ENCODE data around the gene ZDHHC14.

ZDHHC14 gene

GRCh38 chr6:157346373-157346772 is 34.6 kb upstream of the ZDHHC14 start:
- Histone ChIP-seq H3K4me3 (IDR thresholded peaks at IDR 0.05; ENCODE audit: insufficient read depth, low read depth, low read length) (no peak overlapping the region), H3K27ac (no peak overlapping the region), H3K4me1 (ENCODE audit: low read depth, poor library complexity, severe bottlenecking) (no peaks in the 10 kb centered on the region), H3K9ac (no peak overlapping the region), H3K79me2 (ENCODE audit: insufficient read depth, low read depth) (no peaks in the 10 kb centered on the region), H3K4me2 (no peak overlapping the region), H3K27me3 (ENCODE audit: insufficient read depth, low read depth) (no peaks in the 10 kb centered on the region), H2AFZ (ENCODE audit: low read depth) (no peak overlapping the region), H3K36me3 (ENCODE audit: insufficient read depth) (no peaks in the 10 kb centered on the region), H4K20me1 (ENCODE audit: insufficient read depth) (no peaks in the 10 kb centered on the region)
- TF ChIP-seq CTCF (conservative IDR thresholded peaks at IDR 0.05; ENCODE audit: low read depth, low read length) = no peak

- Histone ChIP-seq H3K27ac (no peak overlapping the region), H3K4me2 (no peak overlapping the region), H3K79me2 (ENCODE audit: insufficient read depth, low read depth) (no peaks in the 10 kb centered on the region), H3K9ac (no peak overlapping the region), H3K36me3 (ENCODE audit: insufficient read depth) (no peaks in the 10 kb centered on the region), H2AFZ (ENCODE audit: low read depth) (no peak overlapping the region), H3K4me3 (IDR thresholded peaks at IDR 0.05; ENCODE audit: insufficient read depth, low read depth, low read length) (no peak overlapping the region), H3K27me3 (ENCODE audit: insufficient read depth, low read depth) (no peaks in the 10 kb centered on the region), H3K4me1 (ENCODE audit: low read depth, poor library complexity, severe bottlenecking) (no peaks in the 10 kb centered on the region), H4K20me1 (ENCODE audit: insufficient read depth) (no peaks in the 10 kb centered on the region)
- TF ChIP-seq CTCF (conservative IDR thresholded peaks at IDR 0.05; ENCODE audit: low read depth, low read length) = no peak
Measured at GRCh38 chr6:157358287-157358686, 22.7 kb upstream of the ZDHHC14 start.

GRCh38 chr6:157361886-157362285 is 19.1 kb upstream of the ZDHHC14 start:
- Histone ChIP-seq H3K27ac (no peak overlapping the region), H3K4me1 (ENCODE audit: low read depth, poor library complexity, severe bottlenecking) (no peaks in the 10 kb centered on the region), H3K9ac (no peak overlapping the region), H3K4me2 (no peak overlapping the region), H3K36me3 (ENCODE audit: insufficient read depth) (no peaks in the 10 kb centered on the region), H4K20me1 (ENCODE audit: insufficient read depth) (no peaks in the 10 kb centered on the region), H3K27me3 (ENCODE audit: insufficient read depth, low read depth) (no peaks in the 10 kb centered on the region; the same call in 1 of the 2 replicates), H3K4me3 (IDR thresholded peaks at IDR 0.05; ENCODE audit: insufficient read depth, low read depth, low read length) (no peak overlapping the region), H3K79me2 (ENCODE audit: insufficient read depth, low read depth) (no peaks in the 10 kb centered on the region), H2AFZ (ENCODE audit: low read depth) (no peak overlapping the region)
- no peak for TF ChIP-seq CTCF (conservative IDR thresholded peaks at IDR 0.05; ENCODE audit: low read depth, low read length)

GRCh38 chr6:157364705-157365104 is 16.3 kb upstream of the ZDHHC14 start:
- H3K27me3 ChIP-seq (ENCODE audit: insufficient read depth, low read depth) = peaks cover 20% of the 10 kb centered on the region
- H2AFZ ChIP-seq (ENCODE audit: low read depth) = no peak overlapping the region
- H4K20me1 ChIP-seq (ENCODE audit: insufficient read depth) = no peaks in the 10 kb centered on the region
- no peak overlapping the region for H3K27ac ChIP-seq
- H3K9ac ChIP-seq = no peak overlapping the region
- H3K36me3 ChIP-seq (ENCODE audit: insufficient read depth) = no peaks in the 10 kb centered on the region
- no peaks in the 10 kb centered on the region for H3K79me2 ChIP-seq (ENCODE audit: insufficient read depth, low read depth)
- H3K4me2 ChIP-seq = no peak overlapping the region
- peaks cover 15% of the 10 kb centered on the region for H3K4me1 ChIP-seq (ENCODE audit: low read depth, poor library complexity, severe bottlenecking)
- TF ChIP-seq CTCF (conservative IDR thresholded peaks at IDR 0.05; ENCODE audit: low read depth, low read length) = no peak
- no peak overlapping the region for H3K4me3 ChIP-seq (IDR thresholded peaks at IDR 0.05; ENCODE audit: insufficient read depth, low read depth, low read length)
